Liver (tissue), 9 donors: Measurements from ENCODE around the gene ZSCAN21. TPM values are rescaled to one million over a fixed set of nuclear protein-coding genes. Genes with fewer than 3 reads are reported as not detected.
"Not testable (repeated sequence)": the region's sequence is repeated elsewhere in the genome, so short reads cannot be mapped to it uniquely, and the experiment has no call there.

Source experiments
- DNase-seq: peaks from one replicate; pipeline ENCODE4 v3.0.0-alpha.2; 2017; ENCODE audit warnings: low spot score
- H3K27ac ChIP-seq, 2 donors: one replicate each; pipeline ENCODE4 v1.7.0; 2013; ENCODE audit warnings: inconsistent platforms in 2 of 2, low read length in 2 of 2, control low read depth in 1 of 2, low read depth in 1 of 2, mild to moderate bottlenecking in 1 of 2
- H3K27me3 ChIP-seq, 4 donors: one replicate each; pipeline versions ENCODE4 v1.6.1 to v1.7.0; 2013; ENCODE audit warnings: low read length in 3 of 4, inconsistent platforms in 1 of 4, mild to moderate bottlenecking in 1 of 4, moderate library complexity in 1 of 4; ENCODE audit not compliant: control insufficient read depth in 4 of 4, insufficient read depth in 4 of 4
- H3K36me3 ChIP-seq, 4 donors: one replicate each; pipeline versions ENCODE4 v1.6.1 to v1.7.0; 2013; ENCODE audit warnings: low read length in 3 of 4, mild to moderate bottlenecking in 3 of 4, low read depth in 1 of 4, moderate library complexity in 1 of 4; ENCODE audit not compliant: control insufficient read depth in 4 of 4, insufficient read depth in 3 of 4
- H3K4me1 ChIP-seq, 4 donors: one replicate each; pipeline versions ENCODE4 v1.6.1 to v1.7.0; 2013; ENCODE audit warnings: low read length in 3 of 4, mild to moderate bottlenecking in 3 of 4, moderate library complexity in 1 of 4; ENCODE audit not compliant: control insufficient read depth in 4 of 4, insufficient read depth in 4 of 4
- H3K4me3 ChIP-seq, 3 donors: one replicate each; pipeline versions ENCODE4 v1.6.1 to v1.7.0; 2013; ENCODE audit warnings: low read length in 3 of 3, control low read depth in 1 of 3, low read depth in 1 of 3, mild to moderate bottlenecking in 1 of 3
- H3K9ac ChIP-seq, 2 donors: one replicate each; pipeline ENCODE4 v1.7.0; 2013; ENCODE audit warnings: low read length in 2 of 2, mild to moderate bottlenecking in 2 of 2, moderate library complexity in 2 of 2, control low read depth in 1 of 2, low read depth in 1 of 2
- H3K9me3 ChIP-seq, 4 donors: one replicate each; pipeline versions ENCODE4 v1.6.1 to v1.7.0; 2013; ENCODE audit warnings: low read length in 3 of 4; ENCODE audit not compliant: control insufficient read depth in 4 of 4
- FOXA1 ChIP-seq: IDR thresholded peaks from 2 replicates; pipeline ENCODE4 v1.6.1; 2016; ENCODE audit warnings: antibody characterized with exemption
- FOXA2 ChIP-seq: IDR thresholded peaks from 2 replicates; pipeline ENCODE4 v1.6.1; 2016; ENCODE audit warnings: antibody characterized with exemption
- GABPA ChIP-seq, 2 donors: IDR thresholded peaks in 1 of 2; conservative IDR thresholded peaks in 1 of 2; 2 replicates each; pipeline ENCODE4 v1.6.1; 2016; ENCODE audit warnings: antibody characterized with exemption in 2 of 2, mild to moderate bottlenecking in 1 of 2, moderate library complexity in 1 of 2
- HNF4A ChIP-seq, 2 donors: conservative IDR thresholded peaks; 2 replicates each; pipeline ENCODE4 v1.6.1; 2016; ENCODE audit warnings: antibody characterized with exemption in 2 of 2, mild to moderate bottlenecking in 2 of 2
- HNF4G ChIP-seq: IDR thresholded peaks from 2 replicates; pipeline ENCODE4 v1.6.1; 2016; ENCODE audit warnings: antibody characterized with exemption
- JUND ChIP-seq, 2 donors: IDR thresholded peaks; 2 replicates each; pipeline ENCODE4 v1.6.1; 2016; ENCODE audit warnings: antibody characterized with exemption in 2 of 2
- NR2F2 ChIP-seq: IDR thresholded peaks from 2 replicates; pipeline ENCODE4 v1.6.1; 2016; ENCODE audit warnings: antibody characterized with exemption
- RXRA ChIP-seq, 2 donors: IDR thresholded peaks; 2 replicates each; pipeline ENCODE4 v1.6.1; 2017 to 2018; ENCODE audit warnings: antibody characterized with exemption in 2 of 2, mild to moderate bottlenecking in 1 of 2
- SP1 ChIP-seq: IDR thresholded peaks from 2 replicates; pipeline ENCODE4 v1.6.1; 2018; ENCODE audit warnings: antibody characterized with exemption, mild to moderate bottlenecking
- TAF1 ChIP-seq: conservative IDR thresholded peaks from 2 replicates; pipeline ENCODE4 v1.6.1; 2016; ENCODE audit warnings: antibody characterized with exemption, mild to moderate bottlenecking
- YY1 ChIP-seq: IDR thresholded peaks from 2 replicates; pipeline ENCODE4 v1.6.1; 2016; ENCODE audit warnings: antibody characterized with exemption, mild to moderate bottlenecking
- WGBS: extraction: QIAGEN DNeasy Blood & Tissue Kit; methylation state at CpG from one replicate; pipeline ENCODE4 v1.1.7; 2013; 5-methylcytosine and 5-hydroxymethylcytosine counted together
- polyA plus RNA-seq, 2 donors: library from polyadenylated mRNA; stranded (reverse) in 1 of 2; unstranded in 1 of 2; fragments of 200-250 nt in 1 of 2; fragments of >200 nt in 1 of 2; fragmentation: Nextera tagmentation in 1 of 2; extraction: Ambion mirVana in 1 of 2; gene quantifications; one replicate each; pipeline versions ENCODE4 v1.2.1 to v1.2.3, GENCODE V29; 2013 to 2015
- total RNA-seq, 2 donors: library from RNA; depleted of rRNA; stranded (reverse); fragments of >200 nt; gene quantifications; one replicate each; pipeline ENCODE4 v1.2.3, GENCODE V29; 2014
- TF ChIP-seq, protein P1 (sequence below): IDR thresholded peaks from 2 replicates; pipeline ENCODE4 v1.6.1; 2016; ENCODE audit warnings: antibody characterized with exemption
- TF ChIP-seq, protein P2 (sequence below): IDR thresholded peaks from 2 replicates; pipeline ENCODE4 v1.6.1; 2016; ENCODE audit warnings: antibody characterized with exemption, mild to moderate bottlenecking
- TF ChIP-seq, protein P3 (sequence below): IDR thresholded peaks from 2 replicates; pipeline ENCODE4 v1.6.1; 2016; ENCODE audit warnings: antibody characterized with exemption
- TF ChIP-seq, protein P4 (sequence below): fragments of 150-350 bp; IDR thresholded peaks from 2 replicates; pipeline ENCODE4 v1.5.1; 2017; ENCODE audit warnings: improper control_type of control experiment, low read depth, low read length; ENCODE audit not compliant: missing input control
- TF ChIP-seq, protein P5 (sequence below): IDR thresholded peaks from 2 replicates; pipeline ENCODE4 v1.6.1; 2016; ENCODE audit warnings: antibody characterized with exemption
- donor health status: healthy.
- donor health status: healthy.
- donor health status: healthy.
- donor health status: healthy.
- donor health status: healthy.

The ZSCAN21 gene
- total and polyA plus RNA-seq, 4 donors = 4.6 to 8.6 (median 6.9) TPM

DNA sequence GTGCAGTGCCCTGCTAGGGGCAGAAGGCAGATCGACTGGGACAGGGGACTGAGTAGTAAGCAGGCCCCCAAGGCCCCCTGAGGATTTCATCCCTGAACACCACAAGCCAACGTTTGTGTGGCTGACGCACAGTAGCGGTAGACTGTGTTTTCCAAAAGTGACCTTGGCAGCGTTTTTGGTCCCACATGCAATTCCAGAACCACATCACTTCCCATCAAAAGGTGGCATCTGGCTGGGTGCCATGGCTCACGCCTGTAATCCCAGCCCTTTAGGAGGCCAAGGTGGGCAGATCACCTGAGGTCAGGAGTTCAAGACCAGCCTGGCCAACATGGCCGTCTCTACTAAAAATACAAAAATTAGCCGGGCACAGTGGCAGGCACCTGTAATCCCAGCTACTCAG, 39.6 kb upstream of the ZSCAN21 start:
- H3K9ac ChIP-seq = peak overlapping the region in 1 of 2 donors; percentile 28
- H3K27ac ChIP-seq = peak overlapping the region; percentile 75 to 82
- peaks cover 13 to 59% (median 41%) of the 10 kb centered on the region in 4 donors for H3K4me1 ChIP-seq
- WGBS = 40% methylated on average over 8 of the region's 8 CpGs
- not testable (repeated sequence) for DNase-seq, H3K36me3 ChIP-seq, H3K9me3 ChIP-seq, H3K27me3 ChIP-seq, H3K4me3 ChIP-seq
- TF ChIP-seq, protein P1, sequence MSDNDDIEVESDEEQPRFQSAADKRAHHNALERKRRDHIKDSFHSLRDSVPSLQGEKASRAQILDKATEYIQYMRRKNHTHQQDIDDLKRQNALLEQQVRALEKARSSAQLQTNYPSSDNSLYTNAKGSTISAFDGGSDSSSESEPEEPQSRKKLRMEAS = peak; percentile 45
- TF ChIP-seq SP1 = peak; percentile 53
- peak; percentile 47 to 61 for TF ChIP-seq HNF4A (conservative IDR thresholded peaks at IDR 0.05)
- TF ChIP-seq RXRA (IDR thresholded peaks at IDR 0.05) = peak; percentile 81 to 85
- peak; percentile 58 for TF ChIP-seq YY1
- peak in 1 of 2 donors; percentile 30 for TF ChIP-seq GABPA (IDR thresholded peaks at IDR 0.05 in 1 of 2, conservative IDR thresholded peaks at IDR 0.05 in 1 of 2)

DNA sequence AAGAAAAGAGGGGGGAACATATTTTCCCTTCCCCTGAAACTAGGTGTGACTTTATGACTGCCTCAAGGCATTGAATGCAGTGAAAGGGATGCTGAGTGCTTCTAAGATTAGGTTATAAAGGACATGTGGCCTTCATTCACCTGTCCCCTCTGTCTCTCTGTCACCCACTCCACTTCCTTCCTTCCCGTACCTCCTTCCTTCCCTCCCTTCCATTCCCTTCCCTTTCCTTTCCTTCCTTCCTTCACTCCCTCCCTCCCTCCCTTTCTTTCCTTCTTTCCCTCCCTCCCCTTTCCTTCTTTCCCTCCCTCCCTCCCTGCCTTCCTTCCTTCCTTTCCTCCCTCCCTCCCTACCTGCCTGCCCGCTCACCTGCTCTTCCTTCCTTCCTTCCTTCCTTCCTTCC, 38.7 kb upstream of the ZSCAN21 start:
- WGBS = 75% methylated on average over 2 of the region's 2 CpGs

DNA sequence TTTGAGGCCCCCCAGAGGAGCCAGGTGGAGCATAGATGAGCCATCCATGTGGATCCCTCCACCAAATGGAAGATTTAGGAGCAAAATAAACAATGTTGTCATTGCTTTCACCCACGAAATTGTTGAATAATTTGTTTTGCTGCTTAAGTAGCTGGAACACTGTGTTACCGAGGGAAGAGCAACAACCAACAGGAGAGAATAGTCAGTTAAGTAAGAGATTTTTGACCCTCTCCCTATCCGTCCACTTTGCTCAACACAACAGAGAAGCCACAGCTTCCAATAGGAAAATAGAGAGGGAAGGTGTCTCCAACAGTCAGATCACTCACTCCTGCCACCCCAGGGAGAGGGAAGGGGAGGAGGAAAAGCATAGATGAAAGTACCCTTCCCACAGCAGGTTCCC, 38.1 kb upstream of the ZSCAN21 start:
- peaks cover 14 to 56% (median 39%) of the 10 kb centered on the region in 4 donors for H3K4me1 ChIP-seq
- 33% methylated on average over 3 of the region's 3 CpGs for WGBS
- no peaks in the 10 kb centered on the region for H3K27me3 ChIP-seq
- no peaks in the 10 kb centered on the region for H3K36me3 ChIP-seq
- no peak for DNase-seq
- H3K4me3 ChIP-seq = no peak overlapping the region
- H3K9me3 ChIP-seq = no peaks in the 10 kb centered on the region
- H3K9ac ChIP-seq = no peak overlapping the region
- peak overlapping the region; percentile 71 to 78 for H3K27ac ChIP-seq
- TF ChIP-seq, protein P2, sequence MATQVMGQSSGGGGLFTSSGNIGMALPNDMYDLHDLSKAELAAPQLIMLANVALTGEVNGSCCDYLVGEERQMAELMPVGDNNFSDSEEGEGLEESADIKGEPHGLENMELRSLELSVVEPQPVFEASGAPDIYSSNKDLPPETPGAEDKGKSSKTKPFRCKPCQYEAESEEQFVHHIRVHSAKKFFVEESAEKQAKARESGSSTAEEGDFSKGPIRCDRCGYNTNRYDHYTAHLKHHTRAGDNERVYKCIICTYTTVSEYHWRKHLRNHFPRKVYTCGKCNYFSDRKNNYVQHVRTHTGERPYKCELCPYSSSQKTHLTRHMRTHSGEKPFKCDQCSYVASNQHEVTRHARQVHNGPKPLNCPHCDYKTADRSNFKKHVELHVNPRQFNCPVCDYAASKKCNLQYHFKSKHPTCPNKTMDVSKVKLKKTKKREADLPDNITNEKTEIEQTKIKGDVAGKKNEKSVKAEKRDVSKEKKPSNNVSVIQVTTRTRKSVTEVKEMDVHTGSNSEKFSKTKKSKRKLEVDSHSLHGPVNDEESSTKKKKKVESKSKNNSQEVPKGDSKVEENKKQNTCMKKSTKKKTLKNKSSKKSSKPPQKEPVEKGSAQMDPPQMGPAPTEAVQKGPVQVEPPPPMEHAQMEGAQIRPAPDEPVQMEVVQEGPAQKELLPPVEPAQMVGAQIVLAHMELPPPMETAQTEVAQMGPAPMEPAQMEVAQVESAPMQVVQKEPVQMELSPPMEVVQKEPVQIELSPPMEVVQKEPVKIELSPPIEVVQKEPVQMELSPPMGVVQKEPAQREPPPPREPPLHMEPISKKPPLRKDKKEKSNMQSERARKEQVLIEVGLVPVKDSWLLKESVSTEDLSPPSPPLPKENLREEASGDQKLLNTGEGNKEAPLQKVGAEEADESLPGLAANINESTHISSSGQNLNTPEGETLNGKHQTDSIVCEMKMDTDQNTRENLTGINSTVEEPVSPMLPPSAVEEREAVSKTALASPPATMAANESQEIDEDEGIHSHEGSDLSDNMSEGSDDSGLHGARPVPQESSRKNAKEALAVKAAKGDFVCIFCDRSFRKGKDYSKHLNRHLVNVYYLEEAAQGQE = peak; percentile 25
- TF ChIP-seq, protein P3, sequence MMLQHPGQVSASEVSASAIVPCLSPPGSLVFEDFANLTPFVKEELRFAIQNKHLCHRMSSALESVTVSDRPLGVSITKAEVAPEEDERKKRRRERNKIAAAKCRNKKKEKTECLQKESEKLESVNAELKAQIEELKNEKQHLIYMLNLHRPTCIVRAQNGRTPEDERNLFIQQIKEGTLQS = no peak
- TF ChIP-seq, protein P1 = no peak
- TF ChIP-seq, protein P4, sequence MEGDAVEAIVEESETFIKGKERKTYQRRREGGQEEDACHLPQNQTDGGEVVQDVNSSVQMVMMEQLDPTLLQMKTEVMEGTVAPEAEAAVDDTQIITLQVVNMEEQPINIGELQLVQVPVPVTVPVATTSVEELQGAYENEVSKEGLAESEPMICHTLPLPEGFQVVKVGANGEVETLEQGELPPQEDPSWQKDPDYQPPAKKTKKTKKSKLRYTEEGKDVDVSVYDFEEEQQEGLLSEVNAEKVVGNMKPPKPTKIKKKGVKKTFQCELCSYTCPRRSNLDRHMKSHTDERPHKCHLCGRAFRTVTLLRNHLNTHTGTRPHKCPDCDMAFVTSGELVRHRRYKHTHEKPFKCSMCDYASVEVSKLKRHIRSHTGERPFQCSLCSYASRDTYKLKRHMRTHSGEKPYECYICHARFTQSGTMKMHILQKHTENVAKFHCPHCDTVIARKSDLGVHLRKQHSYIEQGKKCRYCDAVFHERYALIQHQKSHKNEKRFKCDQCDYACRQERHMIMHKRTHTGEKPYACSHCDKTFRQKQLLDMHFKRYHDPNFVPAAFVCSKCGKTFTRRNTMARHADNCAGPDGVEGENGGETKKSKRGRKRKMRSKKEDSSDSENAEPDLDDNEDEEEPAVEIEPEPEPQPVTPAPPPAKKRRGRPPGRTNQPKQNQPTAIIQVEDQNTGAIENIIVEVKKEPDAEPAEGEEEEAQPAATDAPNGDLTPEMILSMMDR = no peak
- TF ChIP-seq GABPA (IDR thresholded peaks at IDR 0.05 in 1 of 2, conservative IDR thresholded peaks at IDR 0.05 in 1 of 2) (no peak), SP1 (peak; percentile 85), RXRA (IDR thresholded peaks at IDR 0.05) (peak; percentile 58 to 72), TAF1 (peak; percentile 62), HNF4A (conservative IDR thresholded peaks at IDR 0.05) (peak; percentile 51 to 63), JUND (IDR thresholded peaks at IDR 0.05) (no peak), YY1 (no peak), NR2F2 (no peak)

More for the DNA sequence above, 38.7 kb upstream of the ZSCAN21 start:
- Histone ChIP-seq H3K9me3 (no peaks in the 10 kb centered on the region), H3K4me1 (peaks cover 14 to 55% (median 39%) of the 10 kb centered on the region in 4 donors), H3K4me3 (no peak overlapping the region), H3K9ac (no peak overlapping the region), H3K36me3 (no peaks in the 10 kb centered on the region), H3K27me3 (no peaks in the 10 kb centered on the region), H3K27ac (peak overlapping the region; percentile 71 to 78)
- DNase-seq = no peak
- no peak for TF ChIP-seq GABPA (IDR thresholded peaks at IDR 0.05 in 1 of 2, conservative IDR thresholded peaks at IDR 0.05 in 1 of 2)
- TF ChIP-seq, protein P5, sequence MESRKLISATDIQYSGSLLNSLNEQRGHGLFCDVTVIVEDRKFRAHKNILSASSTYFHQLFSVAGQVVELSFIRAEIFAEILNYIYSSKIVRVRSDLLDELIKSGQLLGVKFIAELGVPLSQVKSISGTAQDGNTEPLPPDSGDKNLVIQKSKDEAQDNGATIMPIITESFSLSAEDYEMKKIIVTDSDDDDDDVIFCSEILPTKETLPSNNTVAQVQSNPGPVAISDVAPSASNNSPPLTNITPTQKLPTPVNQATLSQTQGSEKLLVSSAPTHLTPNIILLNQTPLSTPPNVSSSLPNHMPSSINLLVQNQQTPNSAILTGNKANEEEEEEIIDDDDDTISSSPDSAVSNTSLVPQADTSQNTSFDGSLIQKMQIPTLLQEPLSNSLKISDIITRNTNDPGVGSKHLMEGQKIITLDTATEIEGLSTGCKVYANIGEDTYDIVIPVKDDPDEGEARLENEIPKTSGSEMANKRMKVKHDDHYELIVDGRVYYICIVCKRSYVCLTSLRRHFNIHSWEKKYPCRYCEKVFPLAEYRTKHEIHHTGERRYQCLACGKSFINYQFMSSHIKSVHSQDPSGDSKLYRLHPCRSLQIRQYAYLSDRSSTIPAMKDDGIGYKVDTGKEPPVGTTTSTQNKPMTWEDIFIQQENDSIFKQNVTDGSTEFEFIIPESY = no peak
- TF ChIP-seq, protein P3 = no peak
- TF ChIP-seq YY1 = no peak
- no peak for TF ChIP-seq HNF4G
- TF ChIP-seq, protein P1 = no peak
- TF ChIP-seq FOXA1 = no peak
- TF ChIP-seq NR2F2 = no peak
- no peak for TF ChIP-seq FOXA2
- no peak for TF ChIP-seq RXRA (IDR thresholded peaks at IDR 0.05)
- no peak for TF ChIP-seq TAF1
- TF ChIP-seq JUND (IDR thresholded peaks at IDR 0.05) = no peak
